ENCODE data around the gene DEGS1. TPM values are rescaled to one million over a fixed set of nuclear protein-coding genes. Genes with fewer than 3 reads are reported as not detected.
A peak's percentile ranks its signal among the peaks of the same experiment; 100 is the strongest.

The DEGS1 gene
- total RNA-seq, 1 experiment from 2014 or later: 39.2 TPM

DNA sequence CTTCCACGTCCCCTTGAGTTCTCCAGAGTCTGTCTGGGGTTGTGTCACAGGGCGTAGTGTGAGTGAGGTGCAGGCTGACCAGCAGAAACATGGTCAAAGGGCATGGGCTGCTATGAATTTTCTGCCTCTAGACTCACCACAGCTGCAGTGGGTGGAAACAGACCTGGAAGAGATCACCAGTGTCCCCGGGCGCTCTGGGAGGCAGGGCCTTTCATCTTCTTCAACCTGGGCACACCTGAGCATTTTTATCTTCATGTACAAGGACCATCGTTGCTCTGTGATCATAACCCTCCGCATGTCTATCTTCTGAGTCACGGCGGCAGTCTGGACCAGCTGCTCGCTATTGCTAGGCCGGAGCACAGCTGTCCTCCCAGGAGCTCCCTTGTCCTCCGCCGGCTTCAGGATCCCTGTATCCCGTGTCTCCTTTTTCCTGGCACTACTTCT, 29.6 kb downstream of the DEGS1 start:
- BruUV-seq (replicated peaks): TSS peak; percentile 68

DNA sequence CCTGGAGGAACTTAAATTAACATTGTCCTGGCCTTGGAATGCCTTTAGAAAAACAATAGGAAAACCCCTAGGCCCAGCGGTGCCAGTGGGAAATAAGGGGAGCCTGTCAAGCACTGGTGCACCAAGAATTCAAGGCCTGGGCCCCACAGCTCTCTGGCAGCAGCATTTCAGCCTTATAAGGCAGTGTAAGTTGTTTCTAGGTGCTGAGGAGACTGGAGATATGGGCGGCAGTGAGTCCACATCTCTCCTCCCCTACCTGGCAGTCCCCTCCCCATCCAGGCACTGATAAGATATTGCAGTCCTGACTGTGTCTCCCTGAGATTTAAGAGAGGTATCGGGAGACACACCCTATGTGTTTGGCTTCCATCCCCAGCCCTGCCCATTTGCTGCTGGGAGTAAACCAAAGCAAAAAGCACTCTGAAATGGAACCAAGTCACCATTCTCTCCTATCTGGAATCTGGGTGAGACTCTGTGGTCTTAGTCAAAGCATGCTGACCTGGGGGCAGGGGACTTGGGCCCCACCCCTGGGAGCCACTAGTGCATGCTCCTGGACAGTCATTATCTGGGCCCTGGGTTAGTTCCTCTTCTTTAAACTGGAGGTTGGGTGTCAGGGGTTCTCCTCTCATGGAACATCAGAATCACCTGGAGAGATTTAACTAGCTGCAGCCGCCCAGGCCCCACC, 30.5 kb downstream of the DEGS1 start:
- H3K4me3 ChIP-seq (ENCODE audit: low read depth, low read length): no peak overlapping the region
- CTCF ChIA-PET: interaction anchor here (0.5 kb wide), 1 partner anchor 31 kb away, joined by 7 read pairs; the partner anchor contains the start of gene DEGS1
- no peaks in the 10 kb centered on the region for H3K9me3 ChIP-seq
- peaks cover 63% of the 10 kb centered on the region for H3K4me1 ChIP-seq
- no peak overlapping the region for H3K4me3 Mint-ChIP-seq (ENCODE audit: unreplicated experiment)
- no peaks in the 10 kb centered on the region for H3K9me3 Mint-ChIP-seq (ENCODE audit: unreplicated experiment)
- H3K27me3 ChIP-seq (replicated peaks; ENCODE audit: control insufficient read depth, insufficient read depth, low read length): no peaks in the 10 kb centered on the region
- H3K36me3 Mint-ChIP-seq (ENCODE audit: insufficient read depth, unreplicated experiment): no peaks in the 10 kb centered on the region
- BruUV-seq (replicated peaks): TSS peak; percentile 81
- TF ChIP-seq, protein P1, sequence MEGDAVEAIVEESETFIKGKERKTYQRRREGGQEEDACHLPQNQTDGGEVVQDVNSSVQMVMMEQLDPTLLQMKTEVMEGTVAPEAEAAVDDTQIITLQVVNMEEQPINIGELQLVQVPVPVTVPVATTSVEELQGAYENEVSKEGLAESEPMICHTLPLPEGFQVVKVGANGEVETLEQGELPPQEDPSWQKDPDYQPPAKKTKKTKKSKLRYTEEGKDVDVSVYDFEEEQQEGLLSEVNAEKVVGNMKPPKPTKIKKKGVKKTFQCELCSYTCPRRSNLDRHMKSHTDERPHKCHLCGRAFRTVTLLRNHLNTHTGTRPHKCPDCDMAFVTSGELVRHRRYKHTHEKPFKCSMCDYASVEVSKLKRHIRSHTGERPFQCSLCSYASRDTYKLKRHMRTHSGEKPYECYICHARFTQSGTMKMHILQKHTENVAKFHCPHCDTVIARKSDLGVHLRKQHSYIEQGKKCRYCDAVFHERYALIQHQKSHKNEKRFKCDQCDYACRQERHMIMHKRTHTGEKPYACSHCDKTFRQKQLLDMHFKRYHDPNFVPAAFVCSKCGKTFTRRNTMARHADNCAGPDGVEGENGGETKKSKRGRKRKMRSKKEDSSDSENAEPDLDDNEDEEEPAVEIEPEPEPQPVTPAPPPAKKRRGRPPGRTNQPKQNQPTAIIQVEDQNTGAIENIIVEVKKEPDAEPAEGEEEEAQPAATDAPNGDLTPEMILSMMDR (IDR thresholded peaks at IDR 0.05; ENCODE audit: insufficient read depth in 1 of 2, low read depth in 1 of 2, low read length in 1 of 2, severe bottlenecking in 1 of 2, unreplicated experiment in 1 of 2): no peak
- H3K27me3 Mint-ChIP-seq (ENCODE audit: insufficient read depth, unreplicated experiment): no peaks in the 10 kb centered on the region
- peak overlapping the region; percentile 83 for H3K27ac Mint-ChIP-seq (ENCODE audit: unreplicated experiment)
- H3K4me1 Mint-ChIP-seq (ENCODE audit: low read depth, unreplicated experiment): peaks cover 43% of the 10 kb centered on the region
- peak; percentile 76 to 91 for DNase-seq
- POLR2A ChIA-PET: interaction anchor here (0.6 to 0.7 kb wide), 2 partner anchors 8 to 31 kb away, joined by 3 read pairs; no protein-coding TSS in a partner anchor
- H3K36me3 ChIP-seq (ENCODE audit: control insufficient read depth, insufficient read depth, low read length): no peaks in the 10 kb centered on the region
- intact Hi-C loops (cut with micrococcal nuclease; ENCODE audit: unreplicated experiment): loop anchor here (1.0 to 2.0 kb wide), 2 partner anchors 30 to 503 kb away; partner anchors contain the start of gene DEGS1

More for the DNA sequence above, 29.6 kb downstream of the DEGS1 start:
- ChIA-PET POLR2A (interaction anchor here (0.7 kb wide), 1 partner anchor 30 kb away, joined by 3 read pairs; no protein-coding TSS in a partner anchor), CTCF (interaction anchor here (0.6 kb wide), 1 partner anchor 452 kb away, joined by 3 read pairs; no protein-coding TSS in a partner anchor)
- H3K27me3 ChIP-seq (replicated peaks; ENCODE audit: control insufficient read depth, insufficient read depth, low read length): no peaks in the 10 kb centered on the region
- H3K4me1 ChIP-seq: peaks cover 54% of the 10 kb centered on the region
- H3K27ac Mint-ChIP-seq (ENCODE audit: unreplicated experiment): peak overlapping the region; percentile 83
- intact Hi-C loops (cut with micrococcal nuclease; ENCODE audit: unreplicated experiment): loop anchor here (1.0 to 2.0 kb wide), 2 partner anchors 29 to 502 kb away; partner anchors contain the start of gene DEGS1
- no peaks in the 10 kb centered on the region for H3K9me3 ChIP-seq
- H3K9me3 Mint-ChIP-seq (ENCODE audit: unreplicated experiment): no peaks in the 10 kb centered on the region
- H3K4me3 ChIP-seq (ENCODE audit: low read depth, low read length): no peak overlapping the region
- H3K4me1 Mint-ChIP-seq (ENCODE audit: low read depth, unreplicated experiment): peaks cover 42% of the 10 kb centered on the region
- DNase-seq: peak; percentile 74 to 91
- no peaks in the 10 kb centered on the region for H3K36me3 Mint-ChIP-seq (ENCODE audit: insufficient read depth, unreplicated experiment)
- no peaks in the 10 kb centered on the region for H3K27me3 Mint-ChIP-seq (ENCODE audit: insufficient read depth, unreplicated experiment)
- no peaks in the 10 kb centered on the region for H3K36me3 ChIP-seq (ENCODE audit: control insufficient read depth, insufficient read depth, low read length)
- TF ChIP-seq, protein P1 (IDR thresholded peaks at IDR 0.05; ENCODE audit: insufficient read depth in 1 of 2, low read depth in 1 of 2, low read length in 1 of 2, severe bottlenecking in 1 of 2, unreplicated experiment in 1 of 2): no peak
- H3K4me3 Mint-ChIP-seq (ENCODE audit: unreplicated experiment): peak overlapping the region; percentile 57

DNA sequence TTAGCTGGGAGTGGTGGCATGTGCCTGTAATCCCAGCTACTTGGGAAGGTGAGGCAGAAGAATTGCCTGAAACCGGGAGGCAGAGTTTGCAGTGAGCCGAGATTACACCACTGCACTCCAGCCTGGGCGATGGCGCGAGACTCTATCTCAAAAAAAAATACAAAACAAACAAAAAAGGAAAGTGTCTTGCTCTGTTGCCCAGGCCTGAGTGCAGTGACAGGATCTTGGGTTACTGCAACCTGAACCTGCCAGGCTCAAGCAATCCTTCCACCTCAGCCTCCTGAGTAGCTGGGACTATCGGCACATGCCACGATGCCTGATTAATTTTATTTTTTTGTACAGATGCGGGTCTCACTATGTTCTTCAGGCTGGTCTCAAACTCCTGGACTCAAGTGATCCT, 33.3 kb downstream of the DEGS1 start:
- Histone ChIP-seq H3K4me1 (peaks cover 65% of the 10 kb centered on the region), H3K9me3 (no peaks in the 10 kb centered on the region), H3K27me3 (replicated peaks; ENCODE audit: control insufficient read depth, insufficient read depth, low read length) (no peaks in the 10 kb centered on the region), H3K36me3 (ENCODE audit: control insufficient read depth, insufficient read depth, low read length) (no peaks in the 10 kb centered on the region), H3K4me3 (ENCODE audit: low read depth, low read length) (no peak overlapping the region)
- TF ChIP-seq, protein P1 (IDR thresholded peaks at IDR 0.05; ENCODE audit: insufficient read depth in 1 of 2, low read depth in 1 of 2, low read length in 1 of 2, severe bottlenecking in 1 of 2, unreplicated experiment in 1 of 2): no peak
- no peaks in the 10 kb centered on the region for H3K27me3 Mint-ChIP-seq (ENCODE audit: insufficient read depth, unreplicated experiment)
- DNase-seq: no peak
- POLR2A ChIA-PET: no interaction called here
- no TSS peak for BruUV-seq (replicated peaks)
- intact Hi-C loops (cut with micrococcal nuclease; ENCODE audit: unreplicated experiment): no loop called here
- CTCF ChIA-PET: no interaction called here
- H3K36me3 Mint-ChIP-seq (ENCODE audit: insufficient read depth, unreplicated experiment): no peaks in the 10 kb centered on the region
- H3K4me1 Mint-ChIP-seq (ENCODE audit: low read depth, unreplicated experiment): peaks cover 40% of the 10 kb centered on the region
- no peaks in the 10 kb centered on the region for H3K9me3 Mint-ChIP-seq (ENCODE audit: unreplicated experiment)
- no peak overlapping the region for H3K4me3 Mint-ChIP-seq (ENCODE audit: unreplicated experiment)
- no peak overlapping the region for H3K27ac Mint-ChIP-seq (ENCODE audit: unreplicated experiment)
